Muscle layer of colon (tissue), 2 donors: Measurements from ENCODE around the gene MAML2.

Experiments
- H3K27ac ChIP-seq: one replicate; pipeline ENCODE4 v1.7.0; 2013; ENCODE audit warnings: low read depth, mild to moderate bottlenecking, low read length, moderate library complexity
- H3K27me3 ChIP-seq, 2 donors: one replicate each; pipeline ENCODE4 v1.7.0; 2013; ENCODE audit warnings: low read length in 2 of 2, mild to moderate bottlenecking in 2 of 2; ENCODE audit not compliant: insufficient read depth in 2 of 2, control insufficient read depth in 1 of 2
- H3K36me3 ChIP-seq: one replicate; pipeline ENCODE4 v1.7.0; 2013; ENCODE audit warnings: mild to moderate bottlenecking, low read length; ENCODE audit not compliant: insufficient read depth
- H3K4me1 ChIP-seq: one replicate; pipeline ENCODE4 v1.7.0; 2013; ENCODE audit warnings: mild to moderate bottlenecking, low read length; ENCODE audit not compliant: insufficient read depth
- H3K4me3 ChIP-seq, 2 donors: one replicate each; pipeline ENCODE4 v1.7.0; 2013; ENCODE audit warnings: low read length in 2 of 2, low read depth in 1 of 2, mild to moderate bottlenecking in 1 of 2, moderate library complexity in 1 of 2
- H3K9ac ChIP-seq: one replicate; pipeline ENCODE4 v1.7.0; 2013; ENCODE audit warnings: low read length
- H3K9me3 ChIP-seq: one replicate; pipeline ENCODE4 v1.7.0; 2013; ENCODE audit warnings: mild to moderate bottlenecking, low read length
- donor health status: abdominal sarcoma.
- donor health status: Adenocarcinoma of cecum.

The MAML2 gene

DNA sequence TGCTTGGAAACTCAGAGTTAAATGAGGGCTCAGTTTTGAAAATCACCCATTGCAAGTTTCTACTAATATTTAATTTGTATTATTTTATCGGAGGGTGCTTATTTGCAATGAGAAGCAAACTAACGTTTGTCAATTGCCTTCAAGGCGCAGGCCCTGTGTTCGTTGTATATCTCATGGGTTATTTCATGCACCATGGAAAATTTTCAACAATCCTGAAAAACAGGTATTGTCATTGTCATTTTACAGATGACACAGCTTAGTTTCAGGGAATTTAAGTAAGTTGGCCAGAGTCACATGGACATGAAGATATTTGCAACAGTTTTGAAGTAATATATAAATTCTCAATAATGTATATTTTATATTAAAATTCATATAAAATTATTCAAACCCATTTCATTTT lies 261.4 kb downstream of the MAML2 start:
- H3K36me3 ChIP-seq: no peaks in the 10 kb centered on the region
- no peak overlapping the region for H3K4me3 ChIP-seq
- H3K9ac ChIP-seq: no peak overlapping the region
- no peaks in the 10 kb centered on the region for H3K27me3 ChIP-seq
- no peak overlapping the region for H3K27ac ChIP-seq
- no peaks in the 10 kb centered on the region for H3K9me3 ChIP-seq
- no peaks in the 10 kb centered on the region for H3K4me1 ChIP-seq

DNA sequence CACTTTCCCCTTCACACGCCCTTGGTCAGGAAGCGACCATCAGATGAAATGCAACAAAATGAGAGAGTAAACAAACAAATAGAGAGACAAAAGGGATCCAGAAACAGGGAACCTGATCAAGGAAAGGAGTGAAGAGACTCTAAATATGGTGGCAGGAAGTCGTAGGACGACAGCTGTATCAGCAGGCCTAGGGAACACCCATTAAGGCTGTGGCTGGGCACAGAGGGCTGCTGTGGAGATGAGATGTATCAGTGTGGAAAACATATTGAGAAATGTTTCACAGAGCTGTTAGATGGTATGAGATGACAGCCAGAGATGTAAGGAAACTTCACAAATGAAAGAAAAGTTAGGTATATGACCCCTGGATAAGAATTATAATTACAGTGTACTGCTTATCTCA lies 263.3 kb downstream of the MAML2 start:
- H3K9ac ChIP-seq: no peak overlapping the region
- H3K9me3 ChIP-seq: no peaks in the 10 kb centered on the region
- H3K36me3 ChIP-seq: no peaks in the 10 kb centered on the region
- H3K4me1 ChIP-seq: no peaks in the 10 kb centered on the region
- H3K4me3 ChIP-seq: no peak overlapping the region
- no peaks in the 10 kb centered on the region for H3K27me3 ChIP-seq
- no peak overlapping the region for H3K27ac ChIP-seq

DNA sequence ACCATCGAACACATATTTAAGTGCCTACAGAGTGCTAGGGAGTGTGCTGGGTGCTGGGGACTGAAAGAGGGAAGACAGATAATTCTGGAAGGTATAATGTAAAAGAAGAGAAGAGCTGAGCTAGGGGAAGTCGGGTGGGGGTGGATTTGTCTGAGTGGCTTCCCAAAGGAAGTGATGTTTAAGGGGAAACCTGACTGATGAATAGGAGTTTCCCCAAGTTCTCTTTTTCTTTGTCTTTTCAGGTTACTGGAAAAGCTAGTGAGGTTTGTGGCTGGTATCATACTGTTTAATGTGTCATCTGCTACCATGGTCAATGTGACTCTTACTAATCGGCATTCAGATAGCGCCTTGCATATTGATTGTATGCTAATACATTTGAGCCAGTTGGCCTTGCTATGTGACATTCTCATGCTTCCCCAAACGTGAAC lies 267.4 kb downstream of the MAML2 start:
- Histone ChIP-seq H3K4me3 (no peak overlapping the region), H3K36me3 (no peaks in the 10 kb centered on the region), H3K9me3 (no peaks in the 10 kb centered on the region), H3K4me1 (no peaks in the 10 kb centered on the region), H3K9ac (no peak overlapping the region), H3K27me3 (no peaks in the 10 kb centered on the region), H3K27ac (no peak overlapping the region)

DNA sequence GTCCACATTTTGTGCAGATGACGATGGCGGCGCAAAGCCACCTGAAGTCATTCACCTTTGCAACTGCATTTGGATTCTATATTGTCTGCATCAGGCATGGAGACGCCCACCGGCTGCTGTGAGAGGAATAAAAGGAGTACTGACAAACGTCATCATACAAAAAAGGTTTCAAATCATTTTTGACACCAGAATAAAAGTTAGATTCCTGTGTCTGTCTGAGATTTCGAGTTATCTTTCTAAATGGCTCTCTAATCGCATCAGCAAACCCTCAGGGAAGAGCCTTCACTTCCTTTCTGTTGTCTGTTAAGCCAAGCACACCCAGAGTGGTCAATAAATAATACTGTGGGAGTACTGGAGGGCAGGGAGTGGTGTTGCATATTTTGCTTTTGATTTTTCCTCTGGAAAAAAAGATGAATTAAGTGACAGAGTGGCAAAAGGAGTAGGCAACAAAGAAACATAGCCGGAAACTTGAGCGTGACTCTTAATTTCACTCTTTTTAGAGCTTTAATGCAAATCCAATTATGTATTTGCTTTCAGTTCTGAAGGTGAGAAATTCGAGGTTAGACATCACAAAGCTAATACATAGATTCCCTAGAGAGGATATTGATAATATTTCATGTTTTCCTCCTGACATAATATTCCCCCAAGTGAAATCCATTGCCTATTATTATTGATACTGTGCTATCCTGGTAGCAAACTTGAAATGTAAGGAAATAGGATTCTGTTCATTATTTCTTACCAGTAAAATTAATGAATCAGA lies 268.3 kb downstream of the MAML2 start:
- Histone ChIP-seq H3K4me3 (no peak overlapping the region), H3K27me3 (no peaks in the 10 kb centered on the region), H3K27ac (no peak overlapping the region), H3K9me3 (no peaks in the 10 kb centered on the region), H3K9ac (no peak overlapping the region), H3K4me1 (no peaks in the 10 kb centered on the region), H3K36me3 (no peaks in the 10 kb centered on the region)

DNA sequence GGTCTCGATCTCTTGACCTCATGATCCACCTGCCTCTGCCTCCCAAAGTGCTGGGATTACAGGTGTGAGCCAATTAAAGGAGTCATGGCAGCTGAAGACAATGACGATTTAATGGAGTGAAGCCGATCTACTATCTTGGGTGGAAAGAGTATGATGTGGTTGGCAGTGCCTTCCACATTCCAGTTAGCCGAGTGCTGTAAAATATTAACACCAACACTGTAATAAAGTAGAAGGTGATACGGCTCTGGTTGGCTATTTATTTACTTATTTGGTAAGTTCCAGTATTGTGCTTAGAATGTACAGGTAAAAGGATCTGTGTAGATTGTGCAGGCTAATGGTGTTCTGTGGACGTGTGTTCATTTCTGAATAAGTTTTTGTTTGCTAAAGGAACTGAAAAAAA lies 269.5 kb downstream of the MAML2 start:
- Histone ChIP-seq H3K4me3 (no peak overlapping the region), H3K9me3 (no peaks in the 10 kb centered on the region), H3K36me3 (no peaks in the 10 kb centered on the region), H3K27me3 (no peaks in the 10 kb centered on the region), H3K9ac (no peak overlapping the region), H3K27ac (no peak overlapping the region), H3K4me1 (no peaks in the 10 kb centered on the region)

DNA sequence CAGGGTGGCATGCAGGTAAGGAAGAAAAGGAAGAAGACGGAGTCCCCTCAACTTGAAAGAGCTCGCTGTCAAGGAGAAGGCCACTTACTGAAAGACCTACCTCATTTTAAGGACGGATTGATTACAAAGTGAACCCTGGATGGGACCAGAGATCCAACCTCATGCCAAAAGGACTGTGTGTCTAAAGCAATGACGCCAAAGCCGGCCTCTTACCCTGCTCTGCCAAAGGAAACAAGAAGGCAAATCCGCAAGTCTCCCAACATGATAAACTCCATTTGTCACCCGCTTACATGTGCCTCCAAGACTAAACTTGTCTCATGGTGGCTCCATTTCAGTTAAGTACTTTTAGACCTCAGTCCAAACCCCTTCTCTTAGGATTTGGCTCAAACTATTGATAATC lies 270.4 kb downstream of the MAML2 start:
- Histone ChIP-seq H3K36me3 (no peaks in the 10 kb centered on the region), H3K4me3 (no peak overlapping the region), H3K27ac (no peak overlapping the region), H3K9ac (no peak overlapping the region), H3K4me1 (no peaks in the 10 kb centered on the region), H3K9me3 (no peaks in the 10 kb centered on the region), H3K27me3 (no peaks in the 10 kb centered on the region)

DNA sequence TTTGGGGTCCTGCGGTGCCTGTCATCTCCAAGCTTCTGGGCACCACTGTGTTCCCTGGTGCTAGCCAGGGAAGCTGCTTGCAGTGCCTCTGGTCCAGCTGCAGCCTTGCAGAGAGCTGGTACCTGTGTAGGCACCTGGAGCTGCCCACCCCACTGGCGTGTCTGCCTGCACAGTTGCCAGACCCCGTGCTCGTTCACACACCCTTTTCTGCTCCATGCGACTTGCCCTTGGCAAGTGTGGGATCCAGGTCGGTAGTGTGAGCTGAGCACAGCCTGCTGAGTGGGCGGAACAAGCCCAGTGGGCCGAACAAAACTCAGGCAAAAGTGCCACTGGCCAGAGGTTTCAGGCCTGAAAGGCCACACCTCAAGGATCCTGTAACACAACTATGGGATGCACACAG lies 272.5 kb downstream of the MAML2 start:
- H3K4me1 ChIP-seq: no peaks in the 10 kb centered on the region
- H3K9me3 ChIP-seq: no peaks in the 10 kb centered on the region
- no peaks in the 10 kb centered on the region for H3K36me3 ChIP-seq
- no peak overlapping the region for H3K4me3 ChIP-seq
- no peak overlapping the region for H3K27ac ChIP-seq
- H3K27me3 ChIP-seq: no peaks in the 10 kb centered on the region
- H3K9ac ChIP-seq: no peak overlapping the region

DNA sequence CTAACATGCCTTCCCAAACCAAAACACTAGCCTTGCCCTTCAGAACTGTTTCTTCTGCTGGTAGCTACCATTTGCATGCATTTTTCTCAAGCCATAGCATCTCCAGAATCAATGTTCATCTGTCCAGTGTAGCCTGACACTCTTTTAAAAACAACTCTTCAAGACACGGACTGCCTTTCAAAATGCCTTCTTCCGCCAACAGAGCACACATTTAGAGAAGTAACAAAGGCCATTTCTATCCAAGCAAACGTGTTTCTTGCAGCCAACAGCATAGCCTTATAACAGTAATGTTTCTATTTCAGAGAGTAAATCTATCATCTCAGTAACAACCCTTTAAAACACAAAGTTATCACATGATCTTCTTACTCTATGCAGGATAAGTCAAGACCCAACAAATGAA lies 275.8 kb downstream of the MAML2 start:
- Histone ChIP-seq H3K4me1 (no peaks in the 10 kb centered on the region), H3K27me3 (no peaks in the 10 kb centered on the region), H3K36me3 (no peaks in the 10 kb centered on the region), H3K9me3 (no peaks in the 10 kb centered on the region), H3K9ac (no peak overlapping the region), H3K4me3 (no peak overlapping the region), H3K27ac (no peak overlapping the region)

DNA sequence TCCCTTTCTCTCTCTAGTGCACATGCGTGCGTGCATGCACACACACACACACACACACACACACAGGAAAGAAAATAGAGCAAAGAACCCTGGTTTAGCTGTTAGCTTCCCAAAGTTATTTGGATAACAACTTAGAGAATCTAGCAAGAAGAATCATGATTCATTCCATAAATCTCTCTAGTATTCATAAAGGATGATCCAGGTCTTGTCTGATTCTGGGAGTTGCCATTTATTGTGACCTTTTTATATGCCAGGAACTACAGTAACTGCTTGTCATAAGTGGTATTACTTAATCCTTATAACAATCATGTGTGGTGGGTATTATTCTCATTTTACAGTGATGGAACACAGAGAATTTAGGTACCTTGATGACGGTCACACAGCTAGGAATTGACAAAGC lies 277.6 kb downstream of the MAML2 start:
- Histone ChIP-seq H3K9ac (no peak overlapping the region), H3K4me3 (no peak overlapping the region), H3K36me3 (no peaks in the 10 kb centered on the region), H3K9me3 (no peaks in the 10 kb centered on the region), H3K4me1 (peaks cover 8% of the 10 kb centered on the region), H3K27me3 (no peaks in the 10 kb centered on the region), H3K27ac (no peak overlapping the region)

DNA sequence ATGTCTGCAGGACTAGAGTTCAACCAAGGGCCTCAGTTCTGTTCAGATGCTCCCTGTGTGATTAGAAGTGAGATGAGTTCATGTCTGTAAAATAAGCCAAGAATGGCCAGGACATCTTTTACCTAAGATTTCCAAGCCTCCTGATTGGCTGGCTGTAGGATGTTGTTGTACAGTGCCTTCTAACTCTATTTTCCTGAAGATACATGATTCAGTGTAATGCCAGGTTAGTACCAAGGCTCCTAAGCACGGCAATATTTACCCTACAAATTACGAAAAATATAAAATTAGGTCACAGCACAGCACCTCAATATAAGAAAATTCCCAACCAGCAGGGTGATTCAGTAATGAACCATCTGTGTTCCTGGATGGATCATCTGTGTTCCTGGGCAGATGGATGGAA lies 279.1 kb downstream of the MAML2 start:
- peaks cover 8% of the 10 kb centered on the region for H3K4me1 ChIP-seq

DNA sequence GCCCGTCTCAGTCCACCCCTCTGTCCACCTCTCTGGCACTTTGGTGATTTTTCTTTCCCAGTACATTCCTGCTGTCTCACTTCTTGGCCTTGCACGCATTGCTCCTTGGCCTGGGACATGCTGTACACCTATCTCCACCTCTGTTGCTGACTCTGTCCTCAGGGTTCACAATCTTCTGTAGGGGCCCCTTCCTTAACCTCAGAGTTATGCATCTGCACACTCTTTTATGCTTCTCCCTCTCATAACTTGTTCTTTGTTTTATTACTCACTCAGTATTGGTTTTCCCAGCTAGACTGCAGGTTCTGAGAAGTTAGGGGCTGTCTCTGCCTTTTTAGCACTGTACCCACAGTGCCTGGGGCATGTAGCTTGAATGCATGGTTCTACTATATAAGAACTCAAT lies 279.9 kb downstream of the MAML2 start:
- Histone ChIP-seq H3K4me3 (no peak overlapping the region), H3K9me3 (no peaks in the 10 kb centered on the region), H3K4me1 (peaks cover 8% of the 10 kb centered on the region), H3K9ac (no peak overlapping the region), H3K36me3 (no peaks in the 10 kb centered on the region), H3K27ac (no peak overlapping the region), H3K27me3 (no peaks in the 10 kb centered on the region)

More for the DNA sequence above, 279.1 kb downstream of the MAML2 start:
- Histone ChIP-seq H3K27me3 (no peaks in the 10 kb centered on the region), H3K4me3 (no peak overlapping the region), H3K9ac (no peak overlapping the region), H3K27ac (no peak overlapping the region), H3K36me3 (no peaks in the 10 kb centered on the region), H3K9me3 (no peaks in the 10 kb centered on the region)

DNA sequence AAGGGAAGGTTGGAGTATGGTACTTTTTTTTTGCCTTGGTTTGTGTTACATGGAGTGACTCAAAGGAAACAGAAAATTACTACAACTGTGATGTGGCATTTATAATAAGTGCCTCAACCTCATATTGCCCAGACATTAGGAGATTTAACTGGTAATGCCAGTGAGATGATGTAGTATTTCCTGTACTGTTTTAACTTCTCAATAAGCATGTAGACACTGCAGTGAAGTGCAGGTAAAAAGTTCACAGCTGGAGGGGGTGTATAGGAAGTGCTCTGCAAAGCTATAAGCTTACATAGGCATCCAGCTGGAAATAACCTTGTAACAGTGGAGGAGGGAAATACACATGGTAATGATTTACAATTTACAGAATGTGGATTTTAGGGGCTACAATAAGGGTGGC lies 280.9 kb downstream of the MAML2 start:
- H3K36me3 ChIP-seq: no peaks in the 10 kb centered on the region
- peaks cover 8% of the 10 kb centered on the region for H3K4me1 ChIP-seq
- no peak overlapping the region for H3K4me3 ChIP-seq
- H3K9ac ChIP-seq: no peak overlapping the region
- no peaks in the 10 kb centered on the region for H3K9me3 ChIP-seq
- no peaks in the 10 kb centered on the region for H3K27me3 ChIP-seq
- H3K27ac ChIP-seq: no peak overlapping the region
